ENCODE results near the gene DAD1.

The DAD1 gene

GRCh38 chr14:22553445-22553844 lies 35.6 kb downstream of the DAD1 start:
- peaks cover 14% of the 10 kb centered on the region; the same call in 1 of the 2 replicates for H3F3A ChIP-seq (ENCODE audit: insufficient read depth)
- peak overlapping the region; percentile 68 for H3K27ac ChIP-seq (ENCODE audit: low read depth, low read length)
- no peaks in the 10 kb centered on the region for H3K36me3 ChIP-seq (ENCODE audit: low read length)
- no peaks in the 10 kb centered on the region for H3K9me2 ChIP-seq (replicated peaks; ENCODE audit: insufficient read depth, low read length)
- TF ChIP-seq, protein P1, sequence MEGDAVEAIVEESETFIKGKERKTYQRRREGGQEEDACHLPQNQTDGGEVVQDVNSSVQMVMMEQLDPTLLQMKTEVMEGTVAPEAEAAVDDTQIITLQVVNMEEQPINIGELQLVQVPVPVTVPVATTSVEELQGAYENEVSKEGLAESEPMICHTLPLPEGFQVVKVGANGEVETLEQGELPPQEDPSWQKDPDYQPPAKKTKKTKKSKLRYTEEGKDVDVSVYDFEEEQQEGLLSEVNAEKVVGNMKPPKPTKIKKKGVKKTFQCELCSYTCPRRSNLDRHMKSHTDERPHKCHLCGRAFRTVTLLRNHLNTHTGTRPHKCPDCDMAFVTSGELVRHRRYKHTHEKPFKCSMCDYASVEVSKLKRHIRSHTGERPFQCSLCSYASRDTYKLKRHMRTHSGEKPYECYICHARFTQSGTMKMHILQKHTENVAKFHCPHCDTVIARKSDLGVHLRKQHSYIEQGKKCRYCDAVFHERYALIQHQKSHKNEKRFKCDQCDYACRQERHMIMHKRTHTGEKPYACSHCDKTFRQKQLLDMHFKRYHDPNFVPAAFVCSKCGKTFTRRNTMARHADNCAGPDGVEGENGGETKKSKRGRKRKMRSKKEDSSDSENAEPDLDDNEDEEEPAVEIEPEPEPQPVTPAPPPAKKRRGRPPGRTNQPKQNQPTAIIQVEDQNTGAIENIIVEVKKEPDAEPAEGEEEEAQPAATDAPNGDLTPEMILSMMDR (IDR thresholded peaks at IDR 0.05; ENCODE audit: insufficient read depth, low read length, poor library complexity, severe bottlenecking) = no peak
- TF ChIP-seq EZH2phosphoT487 (conservative IDR thresholded peaks at IDR 0.05; ENCODE audit: low read length) = no peak
- no peaks in the 10 kb centered on the region for H3K27me3 ChIP-seq (ENCODE audit: low read length)
- no peaks in the 10 kb centered on the region for H4K20me1 ChIP-seq (ENCODE audit: low read depth, low read length)
- peak overlapping the region; percentile 25 for H3K9ac ChIP-seq (ENCODE audit: low read length)
- H3K9me3 ChIP-seq (ENCODE audit: insufficient read depth, low read length) = no peaks in the 10 kb centered on the region
- no peak overlapping the region for H3K4me2 ChIP-seq (ENCODE audit: low read depth, low read length, poor library complexity, severe bottlenecking)
- H3K79me2 ChIP-seq (ENCODE audit: insufficient read depth, low read length) = no peaks in the 10 kb centered on the region
- H3K4me3 ChIP-seq (ENCODE audit: insufficient read depth, low read length, poor library complexity, severe bottlenecking) = no peak overlapping the region
- H2AFZ ChIP-seq (ENCODE audit: low read depth, low read length, severe bottlenecking) = no peak overlapping the region

DNA sequence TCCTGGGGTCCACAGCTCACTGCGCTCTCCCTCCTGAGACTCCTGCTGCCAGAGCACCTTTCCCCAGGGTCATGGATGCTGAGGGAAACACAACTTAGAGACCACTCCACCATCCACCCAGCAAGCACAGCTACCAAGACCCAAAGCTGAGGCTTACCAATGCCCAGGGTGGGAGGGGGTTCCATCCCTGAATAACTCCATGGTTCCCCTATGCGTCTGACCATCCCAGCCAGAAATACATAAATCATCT lies 36.3 kb downstream of the DAD1 start:
- Histone ChIP-seq H4K20me1 (ENCODE audit: low read depth, low read length) (no peaks in the 10 kb centered on the region), H3K9me2 (replicated peaks; ENCODE audit: insufficient read depth, low read length) (no peaks in the 10 kb centered on the region), H3K27ac (ENCODE audit: low read depth, low read length) (peak overlapping the region; percentile 68), H3K4me3 (ENCODE audit: insufficient read depth, low read length, poor library complexity, severe bottlenecking) (no peak overlapping the region), H2AFZ (ENCODE audit: low read depth, low read length, severe bottlenecking) (no peak overlapping the region), H3K9ac (ENCODE audit: low read length) (peak overlapping the region; percentile 25), H3K36me3 (ENCODE audit: low read length) (no peaks in the 10 kb centered on the region), H3K27me3 (ENCODE audit: low read length) (no peaks in the 10 kb centered on the region), H3K79me2 (ENCODE audit: insufficient read depth, low read length) (no peaks in the 10 kb centered on the region), H3K9me3 (ENCODE audit: insufficient read depth, low read length) (no peaks in the 10 kb centered on the region), H3F3A (ENCODE audit: insufficient read depth) (peaks cover 13% of the 10 kb centered on the region; the same call in 1 of the 2 replicates), H3K4me2 (ENCODE audit: low read depth, low read length, poor library complexity, severe bottlenecking) (no peak overlapping the region)
- TF ChIP-seq, protein P1 (IDR thresholded peaks at IDR 0.05; ENCODE audit: insufficient read depth, low read length, poor library complexity, severe bottlenecking) = no peak
- no peak for TF ChIP-seq EZH2phosphoT487 (conservative IDR thresholded peaks at IDR 0.05; ENCODE audit: low read length)

DNA sequence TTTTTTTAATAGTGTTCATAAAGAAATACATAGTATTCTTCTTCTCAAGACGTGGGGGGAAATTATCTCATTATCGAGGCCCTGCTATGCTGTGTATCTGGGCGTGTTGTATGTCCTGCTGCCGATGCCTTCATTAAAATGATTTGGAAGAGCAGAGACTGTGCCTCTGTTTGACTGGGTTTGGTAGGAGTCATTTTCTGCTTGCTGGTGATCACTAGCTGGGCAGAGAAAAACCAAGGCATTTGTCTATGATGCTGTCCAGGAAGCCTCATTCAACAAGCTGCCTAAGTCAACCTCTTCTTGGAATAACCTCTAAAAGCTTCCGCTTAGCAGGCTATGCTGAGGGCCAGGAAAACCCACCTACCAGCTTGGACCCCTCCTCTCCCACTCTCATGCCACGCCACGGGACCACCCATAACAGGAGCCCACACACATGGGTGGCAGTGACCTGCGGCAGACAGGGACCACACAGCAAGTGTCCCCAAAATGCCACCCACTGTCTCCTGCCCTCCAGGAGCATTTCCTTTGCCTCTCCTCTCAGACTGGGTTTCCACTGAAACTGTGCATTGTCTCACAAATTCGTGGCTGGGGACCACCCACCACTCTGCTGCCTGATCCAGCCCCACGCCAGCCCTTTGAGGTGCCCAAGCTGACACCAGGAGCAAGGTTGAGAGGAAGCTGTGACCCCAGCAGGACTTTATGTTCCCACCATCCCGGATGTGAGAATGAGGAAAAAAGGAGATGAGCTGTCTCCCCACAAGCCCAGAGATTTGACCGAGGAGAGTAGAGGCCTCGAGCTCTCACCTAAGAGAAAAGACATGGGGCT lies 36.8 kb downstream of the DAD1 start:
- H2AFZ ChIP-seq (ENCODE audit: low read depth, low read length, severe bottlenecking) = no peak overlapping the region
- H3K4me2 ChIP-seq (ENCODE audit: low read depth, low read length, poor library complexity, severe bottlenecking) = no peak overlapping the region
- no peaks in the 10 kb centered on the region for H3K27me3 ChIP-seq (ENCODE audit: low read length)
- H3K27ac ChIP-seq (ENCODE audit: low read depth, low read length) = peak overlapping the region; percentile 68
- peak overlapping the region; percentile 37 for H3K9ac ChIP-seq (ENCODE audit: low read length)
- H4K20me1 ChIP-seq (ENCODE audit: low read depth, low read length) = no peaks in the 10 kb centered on the region
- H3F3A ChIP-seq (ENCODE audit: insufficient read depth) = peaks cover 13% of the 10 kb centered on the region; the same call in 1 of the 2 replicates
- H3K79me2 ChIP-seq (ENCODE audit: insufficient read depth, low read length) = no peaks in the 10 kb centered on the region
- TF ChIP-seq, protein P1 (IDR thresholded peaks at IDR 0.05; ENCODE audit: insufficient read depth, low read length, poor library complexity, severe bottlenecking) = no peak
- TF ChIP-seq EZH2phosphoT487 (conservative IDR thresholded peaks at IDR 0.05; ENCODE audit: low read length) = no peak
- H3K9me3 ChIP-seq (ENCODE audit: insufficient read depth, low read length) = no peaks in the 10 kb centered on the region
- no peaks in the 10 kb centered on the region for H3K9me2 ChIP-seq (replicated peaks; ENCODE audit: insufficient read depth, low read length)
- no peak overlapping the region for H3K4me3 ChIP-seq (ENCODE audit: insufficient read depth, low read length, poor library complexity, severe bottlenecking)
- no peaks in the 10 kb centered on the region for H3K36me3 ChIP-seq (ENCODE audit: low read length)
